Measurements from ENCODE around the gene ID3.
"Not testable (repeated sequence)": the region's sequence is repeated elsewhere in the genome, so short reads cannot be mapped to it uniquely, and the experiment has no call there.

ID3 gene

DNA sequence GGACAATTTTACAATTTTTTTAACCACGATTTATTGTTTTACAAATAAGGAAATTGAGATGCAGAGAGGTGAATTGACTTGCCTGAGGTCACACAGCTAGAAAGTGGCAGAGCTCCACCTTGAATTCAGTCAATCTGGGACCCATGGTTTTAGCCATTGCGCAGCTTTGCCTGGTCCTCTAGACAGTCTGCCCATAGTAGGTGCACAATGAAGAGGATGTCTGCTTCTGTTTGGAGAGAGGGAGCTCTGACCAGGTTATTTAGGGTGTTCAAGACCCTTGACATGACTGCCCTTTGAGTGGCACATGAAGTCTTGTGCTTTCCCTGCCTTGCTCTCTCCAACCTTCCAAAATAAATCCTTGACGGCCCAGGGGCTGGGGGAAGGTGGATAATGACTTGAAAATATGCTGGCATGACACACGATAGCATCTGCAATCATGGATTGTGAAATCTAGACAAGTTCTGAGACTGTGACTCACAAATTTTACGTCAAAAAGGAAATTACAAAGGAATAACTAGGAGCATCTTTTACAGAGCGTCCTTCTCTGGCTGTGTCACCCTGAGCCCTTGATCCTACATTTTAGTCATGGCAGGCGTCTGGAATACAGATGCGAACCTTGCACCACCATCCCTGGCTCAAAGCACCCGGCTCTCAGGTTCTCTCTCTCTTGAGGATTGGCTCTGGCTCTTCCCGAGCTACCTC is 26.2 kb upstream of the ID3 start:
- TF ChIP-seq, protein P1, sequence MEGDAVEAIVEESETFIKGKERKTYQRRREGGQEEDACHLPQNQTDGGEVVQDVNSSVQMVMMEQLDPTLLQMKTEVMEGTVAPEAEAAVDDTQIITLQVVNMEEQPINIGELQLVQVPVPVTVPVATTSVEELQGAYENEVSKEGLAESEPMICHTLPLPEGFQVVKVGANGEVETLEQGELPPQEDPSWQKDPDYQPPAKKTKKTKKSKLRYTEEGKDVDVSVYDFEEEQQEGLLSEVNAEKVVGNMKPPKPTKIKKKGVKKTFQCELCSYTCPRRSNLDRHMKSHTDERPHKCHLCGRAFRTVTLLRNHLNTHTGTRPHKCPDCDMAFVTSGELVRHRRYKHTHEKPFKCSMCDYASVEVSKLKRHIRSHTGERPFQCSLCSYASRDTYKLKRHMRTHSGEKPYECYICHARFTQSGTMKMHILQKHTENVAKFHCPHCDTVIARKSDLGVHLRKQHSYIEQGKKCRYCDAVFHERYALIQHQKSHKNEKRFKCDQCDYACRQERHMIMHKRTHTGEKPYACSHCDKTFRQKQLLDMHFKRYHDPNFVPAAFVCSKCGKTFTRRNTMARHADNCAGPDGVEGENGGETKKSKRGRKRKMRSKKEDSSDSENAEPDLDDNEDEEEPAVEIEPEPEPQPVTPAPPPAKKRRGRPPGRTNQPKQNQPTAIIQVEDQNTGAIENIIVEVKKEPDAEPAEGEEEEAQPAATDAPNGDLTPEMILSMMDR (IDR thresholded peaks at IDR 0.05; ENCODE audit: extremely low read depth, insufficient read depth, missing control alignments), result no peak
- DNase-seq (ENCODE audit: low spot score), result no peak
- in situ Hi-C loops (cut with MboI; ENCODE audit: low pct_unique_long_range_greater_than_20kb, low sequenced_read_pairs, unreplicated experiment), result no loop called here

DNA sequence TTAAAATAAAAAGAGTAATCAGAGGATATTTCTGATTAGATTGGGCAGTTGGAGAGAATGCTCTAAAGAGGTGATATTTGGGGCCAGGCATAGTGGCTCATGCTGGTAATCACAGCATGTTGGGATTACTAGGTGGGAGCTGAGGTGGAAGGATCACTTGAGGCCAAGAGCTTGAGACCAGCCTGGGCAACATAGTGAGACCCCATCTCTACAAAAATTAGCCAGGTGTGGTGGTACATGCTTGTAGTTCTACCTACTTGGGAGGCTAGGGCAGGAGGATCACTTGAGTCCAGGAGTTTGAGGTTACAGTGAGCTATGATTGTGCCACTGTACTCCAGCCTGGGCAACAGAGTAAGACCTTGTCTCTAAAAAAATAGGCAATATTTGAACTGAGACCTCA is 24.4 kb upstream of the ID3 start:
- in situ Hi-C loops (cut with MboI; ENCODE audit: low pct_unique_long_range_greater_than_20kb, low sequenced_read_pairs, unreplicated experiment); DNase-seq (ENCODE audit: low spot score): not testable (repeated sequence)

DNA sequence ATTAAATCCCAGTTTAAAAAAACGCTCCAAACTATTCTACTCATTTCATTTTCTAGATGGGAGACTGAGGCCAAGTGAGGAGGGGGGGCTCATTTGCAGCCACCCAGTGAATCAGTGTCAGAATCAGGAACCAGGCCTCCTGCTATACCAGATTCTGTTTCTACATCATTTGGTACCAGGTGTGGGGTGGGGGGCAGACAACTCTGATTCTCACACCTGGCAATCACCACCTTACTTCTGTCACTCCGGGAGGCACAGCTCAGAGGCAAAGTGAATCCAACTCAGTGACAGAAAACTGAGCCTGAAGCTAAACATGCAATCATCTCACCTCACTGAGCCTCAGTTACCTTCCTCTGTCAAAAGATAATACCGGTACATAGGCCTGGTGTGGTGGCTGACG is 23.5 kb upstream of the ID3 start:
- in situ Hi-C loops (cut with MboI; ENCODE audit: low pct_unique_long_range_greater_than_20kb, low sequenced_read_pairs, unreplicated experiment), result no loop called here
- TF ChIP-seq, protein P1 (IDR thresholded peaks at IDR 0.05; ENCODE audit: extremely low read depth, insufficient read depth, missing control alignments), result no peak
- DNase-seq (ENCODE audit: low spot score), result no peak

DNA sequence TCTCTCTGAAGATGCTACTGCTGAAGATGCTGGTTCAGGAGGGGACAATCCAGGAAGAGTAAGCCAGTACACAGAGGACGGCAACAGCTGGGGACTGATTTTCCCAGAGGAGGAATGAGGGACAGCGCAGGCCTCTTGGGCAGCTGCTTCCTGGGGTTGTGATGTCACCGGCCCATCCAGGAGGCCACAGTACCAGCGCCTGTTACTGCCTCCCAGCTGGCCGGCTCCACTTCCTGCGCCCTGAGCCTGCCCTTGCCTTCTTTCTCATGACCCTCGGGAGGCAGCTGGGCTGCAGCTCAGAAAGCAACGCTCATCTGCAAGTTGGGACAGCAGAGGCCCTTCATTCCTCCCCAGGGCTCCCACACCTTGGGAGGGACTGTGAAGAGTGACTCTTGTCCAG is 21.9 kb upstream of the ID3 start:
- in situ Hi-C loops (cut with MboI; ENCODE audit: low pct_unique_long_range_greater_than_20kb, low sequenced_read_pairs, unreplicated experiment), result no loop called here
- DNase-seq (ENCODE audit: low spot score), result no peak
- TF ChIP-seq, protein P1 (IDR thresholded peaks at IDR 0.05; ENCODE audit: extremely low read depth, insufficient read depth, missing control alignments), result no peak

DNA sequence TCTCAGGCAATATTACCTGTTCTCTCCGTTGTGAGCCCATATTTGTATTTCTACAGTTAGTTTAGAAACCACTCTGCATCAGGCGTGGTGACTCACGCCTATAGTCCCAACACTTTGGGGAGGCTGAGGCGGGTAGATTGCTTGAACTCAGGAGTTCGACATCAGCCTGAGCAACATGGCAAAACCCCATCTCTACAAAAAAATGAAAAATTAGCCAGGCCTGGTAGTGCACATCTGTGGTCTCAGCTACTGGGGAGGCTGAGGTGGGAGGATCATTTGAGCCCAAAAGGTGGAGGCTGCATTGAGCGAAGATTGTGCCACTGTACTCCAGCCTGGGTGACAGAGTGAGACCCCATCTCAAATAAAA is 19.7 kb upstream of the ID3 start:
- no peak for DNase-seq (ENCODE audit: low spot score)
- TF ChIP-seq, protein P1 (IDR thresholded peaks at IDR 0.05; ENCODE audit: extremely low read depth, insufficient read depth, missing control alignments), result no peak
- in situ Hi-C loops (cut with MboI; ENCODE audit: low pct_unique_long_range_greater_than_20kb, low sequenced_read_pairs, unreplicated experiment), result no loop called here

DNA sequence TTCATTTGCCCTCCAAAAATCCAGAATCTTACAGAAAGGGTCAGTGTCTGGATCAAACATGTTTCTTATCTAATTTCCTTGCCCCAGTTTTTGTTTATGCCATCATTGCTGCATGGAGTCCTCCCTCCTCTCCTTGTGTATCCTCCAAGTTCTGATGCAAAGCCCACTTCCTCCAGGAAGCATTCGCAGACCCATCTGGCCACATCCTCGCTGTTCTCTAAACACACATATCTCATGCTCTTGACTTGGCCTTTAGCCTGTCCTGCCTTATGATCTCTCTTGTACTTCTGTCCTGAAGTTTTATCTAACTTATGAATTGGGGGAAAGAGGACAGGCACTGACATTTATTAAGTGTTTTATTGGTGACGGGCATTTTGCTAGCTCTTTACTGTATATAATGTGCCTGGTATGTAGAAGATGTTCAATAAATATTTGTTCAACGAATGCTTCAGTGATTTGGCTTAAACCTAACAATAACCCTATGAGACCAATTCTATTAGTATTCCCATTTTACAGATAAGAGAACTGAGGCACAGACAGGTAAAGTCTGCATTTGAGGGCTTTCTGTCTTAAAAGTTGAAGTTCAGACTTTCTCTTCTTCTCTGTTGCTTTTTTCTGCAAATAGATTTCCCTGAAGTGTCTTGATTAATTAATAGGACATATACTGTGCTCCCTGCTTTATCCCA is 19.2 kb upstream of the ID3 start:
- TF ChIP-seq, protein P1 (IDR thresholded peaks at IDR 0.05; ENCODE audit: extremely low read depth, insufficient read depth, missing control alignments), result no peak
- DNase-seq (ENCODE audit: low spot score), result no peak
- in situ Hi-C loops (cut with MboI; ENCODE audit: low pct_unique_long_range_greater_than_20kb, low sequenced_read_pairs, unreplicated experiment), result no loop called here

Data from GM13977 (cell line).